ENCODE measurements around the gene LCOR. TPM values are rescaled to one million over a fixed set of nuclear protein-coding genes. Genes with fewer than 3 reads are reported as not detected.

Gene LCOR
- total and polyA plus RNA-seq, 9 of the 15 experiments (the other 6 are each of a cell fraction or from before 2014, with no cell fraction given): 3.6 to 25.2 (median 14.4) TPM

DNA sequence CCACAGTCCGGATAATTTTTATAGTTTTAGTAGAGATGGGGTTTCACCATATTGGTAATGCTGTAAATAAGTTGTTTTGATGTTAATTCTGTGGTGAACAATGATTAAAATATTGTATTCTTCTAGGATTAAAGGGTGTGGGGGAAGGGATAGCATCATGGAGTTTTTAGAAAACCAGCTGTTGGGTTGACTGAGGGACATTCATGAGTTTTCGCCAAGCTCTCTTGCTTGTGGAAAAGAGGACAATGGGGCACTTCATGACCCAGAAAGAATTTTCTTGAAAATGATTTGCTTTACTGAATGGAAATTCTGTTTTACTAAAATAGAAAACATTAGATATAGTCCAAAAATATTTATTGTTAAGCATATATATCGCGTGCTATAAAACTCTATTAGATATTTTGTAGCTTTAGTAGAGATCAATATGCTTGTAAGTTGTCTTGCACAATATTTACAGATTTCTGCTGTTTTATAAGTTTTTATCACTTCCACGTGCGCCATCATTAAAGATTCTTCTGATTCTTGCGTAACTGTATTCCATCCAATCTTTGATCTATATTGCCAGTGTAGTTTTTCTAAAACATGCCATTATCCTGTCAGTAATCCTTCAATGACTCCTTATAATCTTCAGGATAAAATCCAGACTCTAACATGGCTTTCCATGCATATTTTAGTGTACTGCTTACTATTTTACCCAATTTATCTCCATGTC, 41.8 kb downstream of the LCOR start:
- Histone ChIP-seq H3K9me3 (replicated peaks; ENCODE audit: control insufficient read depth, insufficient read depth, low read depth, low read length) (no peaks in the 10 kb centered on the region), H2AFZ (ENCODE audit: low read depth, low read length) (no peak overlapping the region), H3K4me1 (replicated peaks in 1 of 2; ENCODE audit: control insufficient read depth in 2 of 2, insufficient read depth in 2 of 2, low read length in 2 of 2) (no peaks in the 10 kb centered on the region), H3K4me2 (ENCODE audit: insufficient read depth, low read length) (no peak overlapping the region), H3K4me3 (no peak overlapping the region), H3K79me2 (ENCODE audit: control insufficient read depth, insufficient read depth, low read length) (peaks cover 88% of the 10 kb centered on the region), H3K9ac (ENCODE audit: insufficient read depth in 1 of 2, low read depth in 2 of 2, low read length in 2 of 2) (no peak overlapping the region), H3K9me1 (ENCODE audit: control insufficient read depth, insufficient read depth, low read length) (no peaks in the 10 kb centered on the region), H3K36me3 (ENCODE audit: control insufficient read depth, insufficient read depth, low read length) (no peaks in the 10 kb centered on the region; the same call in 2 of the 3 replicates), H4K20me1 (replicated peaks; ENCODE audit: control insufficient read depth, insufficient read depth, low read length) (no peaks in the 10 kb centered on the region), H3K27ac (ENCODE audit: extremely low read depth, low read depth, low read length) (no peak overlapping the region), H3K27me3 (ENCODE audit: control insufficient read depth in 2 of 2, insufficient read depth in 2 of 2, low read length in 2 of 2) (no peaks in the 10 kb centered on the region)
- intact Hi-C loops (cut with micrococcal nuclease): no loop called here
- WGBS (ENCODE audit: insufficient coverage, low coverage, missing lambda C conversion rate): 94% methylated on average over 7 of the region's 7 CpGs
- DNase-seq (ENCODE audit: extremely low read depth in 1 of 4, low spot score in 3 of 4): no peak
- no peak for TF ChIP-seq ZFP36 (IDR thresholded peaks at IDR 0.05; ENCODE audit: low read depth, low read length, partially characterized antibody)
- TF ChIP-seq, protein P1, sequence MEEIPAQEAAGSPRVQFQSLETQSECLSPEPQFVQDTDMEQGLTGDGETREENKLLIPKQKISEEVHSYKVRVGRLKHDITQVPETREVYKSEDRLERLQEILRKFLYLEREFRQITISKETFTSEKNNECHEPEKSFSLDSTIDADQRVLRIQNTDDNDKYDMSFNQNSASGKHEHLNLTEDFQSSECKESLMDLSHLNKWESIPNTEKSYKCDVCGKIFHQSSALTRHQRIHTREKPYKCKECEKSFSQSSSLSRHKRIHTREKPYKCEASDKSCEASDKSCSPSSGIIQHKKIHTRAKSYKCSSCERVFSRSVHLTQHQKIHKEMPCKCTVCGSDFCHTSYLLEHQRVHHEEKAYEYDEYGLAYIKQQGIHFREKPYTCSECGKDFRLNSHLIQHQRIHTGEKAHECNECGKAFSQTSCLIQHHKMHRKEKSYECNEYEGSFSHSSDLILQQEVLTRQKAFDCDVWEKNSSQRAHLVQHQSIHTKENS (CRISPR knock-in tag; IDR thresholded peaks at IDR 0.05): no peak
- no peak for TF ChIP-seq MED1 (CRISPR knock-in tag; IDR thresholded peaks at IDR 0.05; ENCODE audit: borderline replicate concordance)
- TF ChIP-seq CEBPG (CRISPR knock-in tag; IDR thresholded peaks at IDR 0.05): no peak
- peak; percentile 34 to 35; a peak in 2 of 4 replicates for TF ChIP-seq CEBPG (tag; conservative IDR thresholded peaks at IDR 0.05 in 1 of 2, IDR thresholded peaks at IDR 0.05 in 1 of 2)
- TF ChIP-seq PREB (CRISPR knock-in tag; IDR thresholded peaks at IDR 0.05): no peak
- no peak for TF ChIP-seq HNRNPUL1 (IDR thresholded peaks at IDR 0.05; ENCODE audit: low read length)
- peak; percentile 68 for TF ChIP-seq CEBPB (tag; IDR thresholded peaks at IDR 0.05)
- TF ChIP-seq, protein P2, sequence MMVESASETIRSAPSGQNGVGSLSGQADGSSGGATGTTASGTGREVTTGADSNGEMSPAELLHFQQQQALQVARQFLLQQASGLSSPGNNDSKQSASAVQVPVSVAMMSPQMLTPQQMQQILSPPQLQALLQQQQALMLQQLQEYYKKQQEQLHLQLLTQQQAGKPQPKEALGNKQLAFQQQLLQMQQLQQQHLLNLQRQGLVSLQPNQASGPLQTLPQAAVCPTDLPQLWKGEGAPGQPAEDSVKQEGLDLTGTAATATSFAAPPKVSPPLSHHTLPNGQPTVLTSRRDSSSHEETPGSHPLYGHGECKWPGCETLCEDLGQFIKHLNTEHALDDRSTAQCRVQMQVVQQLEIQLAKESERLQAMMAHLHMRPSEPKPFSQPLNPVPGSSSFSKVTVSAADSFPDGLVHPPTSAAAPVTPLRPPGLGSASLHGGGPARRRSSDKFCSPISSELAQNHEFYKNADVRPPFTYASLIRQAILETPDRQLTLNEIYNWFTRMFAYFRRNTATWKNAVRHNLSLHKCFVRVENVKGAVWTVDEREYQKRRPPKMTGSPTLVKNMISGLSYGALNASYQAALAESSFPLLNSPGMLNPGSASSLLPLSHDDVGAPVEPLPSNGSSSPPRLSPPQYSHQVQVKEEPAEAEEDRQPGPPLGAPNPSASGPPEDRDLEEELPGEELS (CRISPR knock-in tag; IDR thresholded peaks at IDR 0.05; ENCODE audit: borderline replicate concordance): no peak
- TF ChIP-seq ZNF239 (CRISPR knock-in tag; IDR thresholded peaks at IDR 0.05): no peak
- in situ Hi-C loops (cut with MboI): no loop called here
- POLR2A ChIA-PET: interaction anchor here (2.7 kb wide), 1 partner anchor 10 kb away, joined by 9 read pairs; no protein-coding TSS in a partner anchor
- CTCF ChIA-PET (ENCODE audit: low intra/inter-chr PET ratio): no interaction called here
- no peak for ATAC-seq
- no peak for FAIRE-seq
- no TSS peak for BruUV-seq (replicated peaks)
